GM18508 (cell line): ENCODE results near the gene ZNF326.
"Not testable (repeated sequence)": the region's sequence is repeated elsewhere in the genome, so short reads cannot be mapped to it uniquely, and the experiment has no call there.

Source experiments
- ATAC-seq: cut with Tn5 transposase; IDR thresholded peaks from one replicate; pipeline ENCODE4 v1.9.1; 2021; ENCODE audit warnings: moderate number of reproducible peaks; ENCODE audit not compliant: insufficient read depth, unreplicated experiment

ZNF326 gene

GRCh38 chr1:89995598-89996449 is 914 bp downstream of the ZNF326 start:
- ATAC-seq = no peak

- no peak for ATAC-seq
Measured at GRCh38 chr1:89996450-89997110, 1.7 kb downstream of the ZNF326 start.

GRCh38 chr1:89997152-89997551 is 2.2 kb downstream of the ZNF326 start:
- ATAC-seq = not testable (repeated sequence)

- no peak for ATAC-seq
Measured at GRCh38 chr1:89998306-89998705, 3.4 kb downstream of the ZNF326 start.

GRCh38 chr1:89999208-89999607 is 4.3 kb downstream of the ZNF326 start:
- no peak for ATAC-seq

- no peak for ATAC-seq
Measured at GRCh38 chr1:89999628-90000027, 4.7 kb downstream of the ZNF326 start.

GRCh38 chr1:90000934-90001676 is 6.2 kb downstream of the ZNF326 start:
- ATAC-seq = no peak

GRCh38 chr1:90007979-90008404 is 13.1 kb downstream of the ZNF326 start:
- ATAC-seq = no peak

GRCh38 chr1:90012300-90012699 is 17.4 kb downstream of the ZNF326 start:
- ATAC-seq = no peak

GRCh38 chr1:90023691-90024090 is 28.8 kb downstream of the ZNF326 start:
- ATAC-seq = no peak

- ATAC-seq = no peak
Measured at GRCh38 chr1:90027281-90027680, 32.4 kb downstream of the ZNF326 start.

GRCh38 chr1:90039652-90040051 is 44.7 kb downstream of the ZNF326 start:
- no peak for ATAC-seq

- ATAC-seq = no peak
Measured at GRCh38 chr1:90043586-90043985, 48.7 kb downstream of the ZNF326 start.

GRCh38 chr1:90044346-90044745 is 49.4 kb downstream of the ZNF326 start:
- no peak for ATAC-seq

- ATAC-seq = no peak
Measured at GRCh38 chr1:90045853-90046563, 51.1 kb downstream of the ZNF326 start.

- no peak for ATAC-seq
Measured at GRCh38 chr1:90046635-90047034, 51.7 kb downstream of the ZNF326 start.

GRCh38 chr1:90048043-90048442 is 53.1 kb downstream of the ZNF326 start:
- ATAC-seq = no peak

- not testable (repeated sequence) for ATAC-seq
Measured at GRCh38 chr1:90062700-90063643, 68.1 kb downstream of the ZNF326 start.

GRCh38 chr1:90064109-90064508 is 69.2 kb downstream of the ZNF326 start:
- not testable (repeated sequence) for ATAC-seq
